Measurements from ENCODE around the gene SH3PXD2B. TPM values are rescaled to one million over a fixed set of nuclear protein-coding genes. Genes with fewer than 3 reads are reported as not detected.

SH3PXD2B gene
- total RNA-seq, 2 experiments from 2014 or later = 0.60 to 0.95 TPM

DNA sequence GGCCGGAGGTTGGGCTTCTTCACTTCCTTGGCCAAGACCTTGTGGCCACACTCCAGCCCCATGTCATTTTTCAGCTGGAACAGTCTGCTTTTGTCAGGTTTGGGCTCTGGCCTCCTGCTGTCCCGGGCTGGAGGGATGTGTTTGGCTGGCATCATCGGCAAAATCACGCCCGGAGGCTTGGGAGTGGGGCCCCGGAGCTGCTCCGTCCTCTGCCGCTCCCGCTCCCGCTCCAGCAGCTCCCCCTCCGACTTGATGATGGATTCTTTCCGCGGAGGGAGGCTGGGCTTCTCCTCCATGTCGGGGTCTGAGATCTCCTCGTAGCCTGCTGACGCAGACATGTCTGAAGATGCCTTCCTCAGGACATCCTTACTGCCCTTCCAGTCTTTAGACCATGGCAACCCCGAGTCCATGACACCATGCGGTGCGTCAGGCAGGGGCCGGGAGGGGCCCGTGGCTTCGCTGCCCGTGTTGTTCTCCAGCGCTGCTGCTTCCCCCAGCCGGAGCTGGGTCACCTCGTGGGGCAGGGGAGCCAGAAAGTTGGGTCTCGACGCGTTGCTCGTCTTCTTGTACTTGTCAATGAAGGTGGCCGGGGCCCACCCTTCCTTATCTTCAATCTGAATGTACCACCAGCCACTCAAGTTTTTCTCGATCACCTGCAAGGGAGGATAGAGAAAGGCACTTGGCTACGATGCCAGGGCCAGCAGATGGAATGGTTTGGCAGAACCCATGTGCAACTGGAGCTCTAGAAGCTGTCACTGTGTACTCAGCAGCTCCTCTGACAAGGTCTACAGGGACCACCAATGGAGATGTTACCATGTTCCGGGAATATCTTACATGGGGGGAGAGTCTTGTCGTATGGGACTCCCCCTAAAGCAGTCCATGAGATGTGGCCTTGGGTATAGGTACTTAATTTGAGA lies 114.8 kb downstream of the SH3PXD2B start:
- Mint-ChIP-seq H3K27me3 (no peaks in the 10 kb centered on the region), H3K27ac (no peak overlapping the region), H3K4me1 (ENCODE audit: low read depth) (no peaks in the 10 kb centered on the region), H3K36me3 (ENCODE audit: low read depth) (no peaks in the 10 kb centered on the region), H3K9me3 (no peaks in the 10 kb centered on the region), H3K4me3 (no peak overlapping the region)
- no peaks in the 10 kb centered on the region for H3K9me3 ChIP-seq (ENCODE audit: control insufficient read depth in 1 of 2, insufficient read depth in 1 of 2, low read length in 2 of 2)
- ChIA-PET CTCF (no interaction called here), POLR2A (no interaction called here)
- TF ChIP-seq CTCF (IDR thresholded peaks at IDR 0.05) = no peak
- no peaks in the 10 kb centered on the region for H3K27me3 ChIP-seq (ENCODE audit: control insufficient read depth in 1 of 2, insufficient read depth in 2 of 2, low read length in 2 of 2)
- no peak for DNase-seq
- no peak overlapping the region for H3K4me3 ChIP-seq (ENCODE audit: low read length)
- no peak overlapping the region for H3K27ac ChIP-seq (ENCODE audit: low read depth in 1 of 2, low read length in 2 of 2)
- H3K36me3 ChIP-seq (ENCODE audit: insufficient read depth, low read length) = no peaks in the 10 kb centered on the region
- no peak for ATAC-seq (ENCODE audit: poor library complexity)
- intact Hi-C loops (cut with DNase I, micrococcal nuclease) = no loop called here
- no peaks in the 10 kb centered on the region for H3K4me1 ChIP-seq (ENCODE audit: insufficient read depth, low read length)

GRCh38 chr5:172336676-172337285 lies 117.5 kb downstream of the SH3PXD2B start:
- CTCF ChIA-PET = no interaction called here
- Histone ChIP-seq H3K9me3 (ENCODE audit: control insufficient read depth in 1 of 2, insufficient read depth in 1 of 2, low read length in 2 of 2) (no peaks in the 10 kb centered on the region), H3K27ac (ENCODE audit: low read depth in 1 of 2, low read length in 2 of 2) (no peak overlapping the region), H3K36me3 (ENCODE audit: insufficient read depth, low read length) (no peaks in the 10 kb centered on the region), H3K4me1 (ENCODE audit: insufficient read depth, low read length) (no peaks in the 10 kb centered on the region), H3K4me3 (ENCODE audit: low read length) (no peak overlapping the region), H3K27me3 (ENCODE audit: control insufficient read depth in 1 of 2, insufficient read depth in 2 of 2, low read length in 2 of 2) (no peaks in the 10 kb centered on the region)
- Mint-ChIP-seq H3K27me3 (peaks cover 3% of the 10 kb centered on the region), H3K4me1 (ENCODE audit: low read depth) (no peaks in the 10 kb centered on the region), H3K27ac (no peak overlapping the region), H3K9me3 (no peaks in the 10 kb centered on the region), H3K36me3 (ENCODE audit: low read depth) (no peaks in the 10 kb centered on the region), H3K4me3 (no peak overlapping the region)
- intact Hi-C loops (cut with DNase I, micrococcal nuclease) = no loop called here
- POLR2A ChIA-PET = no interaction called here
- no peak for TF ChIP-seq CTCF (IDR thresholded peaks at IDR 0.05)
- no peak for ATAC-seq (ENCODE audit: poor library complexity)
- no peak for DNase-seq

DNA sequence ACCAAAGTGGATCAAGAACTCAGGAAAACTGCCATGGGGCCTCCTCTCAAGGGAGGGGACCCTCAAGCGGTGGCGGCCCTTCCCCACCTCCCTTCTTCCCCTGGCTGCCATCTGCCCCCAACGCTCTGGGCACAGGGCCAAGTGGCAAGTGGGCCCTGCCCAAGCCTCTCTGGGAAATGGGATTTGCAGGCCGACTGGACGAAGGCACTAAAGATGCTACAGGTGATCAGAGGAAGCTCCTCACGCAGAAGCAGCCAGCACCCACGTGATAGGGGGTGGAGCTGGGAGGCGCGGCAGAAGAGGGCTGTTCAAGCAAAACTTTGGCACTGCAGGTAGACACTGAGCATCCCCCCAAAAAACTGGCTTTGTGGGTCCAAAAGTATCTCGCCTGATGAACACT lies 118.1 kb downstream of the SH3PXD2B start:
- no peak overlapping the region for H3K4me3 ChIP-seq (ENCODE audit: low read length)
- ChIA-PET CTCF (no interaction called here), POLR2A (no interaction called here)
- H3K27ac ChIP-seq (ENCODE audit: low read depth in 1 of 2, low read length in 2 of 2) = no peak overlapping the region
- H3K27me3 Mint-ChIP-seq = peaks cover 3% of the 10 kb centered on the region
- H3K4me3 Mint-ChIP-seq = no peak overlapping the region
- H3K27me3 ChIP-seq (ENCODE audit: control insufficient read depth in 1 of 2, insufficient read depth in 2 of 2, low read length in 2 of 2) = no peaks in the 10 kb centered on the region
- intact Hi-C loops (cut with DNase I, micrococcal nuclease) = no loop called here
- H3K4me1 ChIP-seq (ENCODE audit: insufficient read depth, low read length) = no peaks in the 10 kb centered on the region
- no peaks in the 10 kb centered on the region for H3K9me3 ChIP-seq (ENCODE audit: control insufficient read depth in 1 of 2, insufficient read depth in 1 of 2, low read length in 2 of 2)
- no peak overlapping the region for H3K27ac Mint-ChIP-seq
- no peaks in the 10 kb centered on the region for H3K36me3 Mint-ChIP-seq (ENCODE audit: low read depth)
- ATAC-seq (ENCODE audit: poor library complexity) (no peak), DNase-seq (no peak)
- no peaks in the 10 kb centered on the region for H3K9me3 Mint-ChIP-seq
- H3K4me1 Mint-ChIP-seq (ENCODE audit: low read depth) = no peaks in the 10 kb centered on the region
- TF ChIP-seq CTCF (IDR thresholded peaks at IDR 0.05) = no peak
- H3K36me3 ChIP-seq (ENCODE audit: insufficient read depth, low read length) = no peaks in the 10 kb centered on the region

All from CD4-positive, alpha-beta T cell (primary cell).